Astrocyte of the spinal cord (primary cell): ENCODE results near the gene MAZ.
A peak's percentile ranks its signal among the peaks of the same experiment; 100 is the strongest.

Experiments used
- DNase-seq: peaks from one replicate; pipeline ENCODE4 v3.0.0; 2011; ENCODE audit warnings: low read depth, low spot score
- H3K4me3 ChIP-seq: 2 replicates; pipeline ENCODE4 v1.5.1; 2011; ENCODE audit warnings: low read depth, mild to moderate bottlenecking, low read length, moderate library complexity
- CTCF ChIP-seq: IDR thresholded peaks from 2 replicates; pipeline ENCODE4 v1.5.1; 2012; ENCODE audit warnings: low read depth, mild to moderate bottlenecking, low read length, inconsistent platforms
- in situ Hi-C: cut with HindIII; loops from 2 replicates; pipeline ENCODE4 v1.10.0; 2017; ENCODE audit warnings: low sequenced_read_pairs

Gene MAZ

GRCh38 chr16:29794231-29794710 is 12.1 kb upstream of the MAZ start:
- H3K4me3 ChIP-seq = no peak overlapping the region
- in situ Hi-C loops = no loop called here
- no peak for TF ChIP-seq CTCF
- no peak for DNase-seq

- no peak for TF ChIP-seq CTCF
- no peak for DNase-seq
- in situ Hi-C loops = no loop called here
- H3K4me3 ChIP-seq = no peak overlapping the region
These were observed 3.9 kb upstream of the MAZ start for GRCh38 chr16:29802416-29802935.

GRCh38 chr16:29804020-29804419 is 2.3 kb upstream of the MAZ start:
- DNase-seq = no peak
- H3K4me3 ChIP-seq = no peak overlapping the region
- no peak for TF ChIP-seq CTCF
- in situ Hi-C loops = no loop called here

- TF ChIP-seq CTCF = no peak
- peak; percentile 31 for DNase-seq
- in situ Hi-C loops = no loop called here
- peak overlapping the region; percentile 71 for H3K4me3 ChIP-seq
These were observed 1.7 kb upstream of the MAZ start for GRCh38 chr16:29804455-29805231.

- peak overlapping the region; percentile 71 for H3K4me3 ChIP-seq
- in situ Hi-C loops = no loop called here
- TF ChIP-seq CTCF = no peak
- peak; percentile 98 for DNase-seq
These were observed 864 bp upstream of the MAZ start for GRCh38 chr16:29805232-29806098.

- in situ Hi-C loops = no loop called here
- peak; percentile 64 for DNase-seq
- no peak for TF ChIP-seq CTCF
- peak overlapping the region; percentile 64 for H3K4me3 ChIP-seq
These were observed 504 bp downstream of the MAZ start for GRCh38 chr16:29806641-29807425.
